ENCODE data around the gene B3GNT3.

GRCh38 chr19:17775991-17776803 is 18.7 kb upstream of the B3GNT3 start:
- TF ChIP-seq SREBF2 (CRISPR knock-in tag; IDR thresholded peaks at IDR 0.05) = no peak
- no peak for TF ChIP-seq SMARCE1 (IDR thresholded peaks at IDR 0.05)
- no peak for TF ChIP-seq FOXM1 (IDR thresholded peaks at IDR 0.05; ENCODE audit: low read depth)
- TF ChIP-seq FOXM1 (CRISPR knock-in tag; IDR thresholded peaks at IDR 0.05; ENCODE audit: low read depth) = no peak
- no peak for TF ChIP-seq CC2D1A (IDR thresholded peaks at IDR 0.05)
- TF ChIP-seq MAX (CRISPR knock-in tag; IDR thresholded peaks at IDR 0.05) = no peak

Data from K562 (cell line).